Suppressor macrophage treated with lipopolysaccharide for 1 hour (primary cell): Measurements from ENCODE around the gene ALCAM.

Experiments
- DNase-seq, 3 donors: peaks; one replicate each; pipeline ENCODE4 v3.0.0-alpha.2; 2020 to 2022

ALCAM gene

DNA sequence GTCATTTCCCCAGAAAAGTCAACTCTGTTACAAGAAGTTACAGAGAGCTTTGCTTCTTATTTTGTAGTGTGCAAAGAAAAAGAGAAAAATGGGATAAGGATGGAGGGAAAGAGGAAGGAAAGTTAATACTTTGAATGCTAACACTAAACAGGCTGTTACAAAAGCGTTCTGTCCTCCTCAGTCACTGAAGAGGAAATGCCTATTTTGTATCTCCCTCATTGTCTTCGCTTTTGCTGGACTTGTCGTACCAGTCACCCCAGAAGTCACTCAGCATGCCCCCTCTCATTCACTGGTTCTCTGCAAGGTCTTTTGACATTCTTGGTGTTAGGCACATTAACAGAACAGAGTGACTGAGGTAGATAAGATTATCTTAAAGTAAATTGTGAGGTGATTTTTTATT, 129.6 kb downstream of the ALCAM start:
- no peak for DNase-seq

DNA sequence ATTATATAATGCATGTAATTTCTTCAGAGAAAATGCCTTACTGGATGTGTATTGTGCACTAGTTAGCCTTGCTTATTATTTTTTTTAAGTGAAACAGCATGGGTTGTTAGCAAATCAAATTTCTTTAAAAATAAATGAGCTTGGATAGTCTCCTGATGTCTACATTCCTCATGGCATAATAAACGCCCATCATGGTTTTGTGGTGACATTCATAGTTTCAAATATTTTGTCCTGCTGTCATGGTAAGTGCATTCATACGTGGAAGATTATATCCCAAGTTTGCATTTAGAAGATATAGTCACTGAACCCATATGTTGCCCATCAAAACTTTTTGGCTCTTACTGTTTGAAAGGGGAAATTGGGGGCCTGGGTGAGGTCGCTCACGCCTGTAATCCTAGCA, 130.7 kb downstream of the ALCAM start:
- DNase-seq = no peak

GRCh38 chr3:105499961-105500360, 133.3 kb downstream of the ALCAM start:
- peak in 2 of 3 donors; percentile 65 to 71 for DNase-seq

GRCh38 chr3:105502333-105502732, 135.6 kb downstream of the ALCAM start:
- no peak for DNase-seq

- DNase-seq = no peak
Measured at GRCh38 chr3:105503191-105503593, 136.5 kb downstream of the ALCAM start.

DNA sequence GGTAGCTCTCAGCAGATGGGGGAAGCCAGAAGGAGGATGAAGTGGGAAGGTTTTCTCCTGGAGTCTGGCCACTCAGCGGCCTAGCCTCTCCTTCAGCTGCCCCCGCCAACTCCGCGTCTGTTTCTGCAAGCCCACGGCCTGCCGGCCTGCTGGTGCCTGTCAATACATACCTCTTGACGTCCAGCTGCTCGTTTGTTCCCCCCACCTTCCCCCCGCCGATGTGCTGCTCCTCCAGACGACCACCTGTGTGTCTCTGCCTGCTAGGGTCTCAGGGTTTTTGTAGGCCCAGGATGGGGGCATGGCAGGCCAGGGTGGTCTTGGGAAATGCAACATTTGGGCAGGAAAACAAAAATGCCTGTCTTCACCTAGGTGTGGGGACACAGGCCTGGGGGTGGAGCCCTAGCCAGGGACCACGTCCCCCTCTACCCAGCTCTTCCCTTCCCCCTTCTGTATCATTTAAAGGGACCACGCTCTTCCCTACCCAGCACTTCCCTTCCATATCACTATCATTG, 137.8 kb downstream of the ALCAM start:
- DNase-seq = no peak

GRCh38 chr3:105505170-105505569, 138.5 kb downstream of the ALCAM start:
- DNase-seq = peak; percentile 73 to 78 (median 77)

DNA sequence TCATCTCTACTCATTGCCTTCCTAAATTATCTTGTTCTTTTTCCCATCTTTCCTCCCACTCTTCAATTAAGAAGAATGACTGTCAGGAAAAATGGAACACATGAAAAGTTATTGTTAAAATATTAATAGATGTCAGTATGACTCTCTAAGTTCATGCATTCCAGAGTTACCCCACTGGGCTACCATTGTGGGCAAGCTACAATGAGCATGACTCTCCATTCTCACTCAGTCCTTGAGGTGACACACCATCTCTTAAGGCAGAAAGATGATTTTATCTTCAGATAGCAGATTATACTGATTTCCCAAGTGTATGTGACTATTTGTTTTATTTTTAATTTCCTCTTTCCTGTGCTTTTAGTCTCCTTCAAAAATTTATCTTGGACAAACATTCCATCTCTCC, 144.3 kb downstream of the ALCAM start:
- DNase-seq = no peak

DNA sequence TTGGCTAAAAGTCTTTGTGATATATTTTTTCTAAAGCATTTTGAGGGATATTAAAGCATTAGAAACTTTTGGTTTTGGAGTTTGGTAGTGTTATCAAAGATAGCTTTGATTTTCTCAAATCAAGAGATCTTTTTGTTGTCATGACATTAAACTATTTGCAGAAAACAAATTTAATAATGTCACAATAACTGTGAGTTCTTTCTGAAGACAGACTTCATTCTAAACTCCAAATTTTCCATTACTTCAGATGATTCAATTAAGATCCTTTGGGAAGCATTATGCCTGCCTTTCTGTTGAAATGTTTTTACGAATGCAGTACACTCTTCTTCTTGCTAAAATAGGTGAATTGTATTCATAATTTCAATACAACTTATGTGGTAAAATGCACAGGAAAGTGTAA, 145.4 kb downstream of the ALCAM start:
- no peak for DNase-seq

GRCh38 chr3:105513042-105513441, 146.3 kb downstream of the ALCAM start:
- DNase-seq = no peak

DNA sequence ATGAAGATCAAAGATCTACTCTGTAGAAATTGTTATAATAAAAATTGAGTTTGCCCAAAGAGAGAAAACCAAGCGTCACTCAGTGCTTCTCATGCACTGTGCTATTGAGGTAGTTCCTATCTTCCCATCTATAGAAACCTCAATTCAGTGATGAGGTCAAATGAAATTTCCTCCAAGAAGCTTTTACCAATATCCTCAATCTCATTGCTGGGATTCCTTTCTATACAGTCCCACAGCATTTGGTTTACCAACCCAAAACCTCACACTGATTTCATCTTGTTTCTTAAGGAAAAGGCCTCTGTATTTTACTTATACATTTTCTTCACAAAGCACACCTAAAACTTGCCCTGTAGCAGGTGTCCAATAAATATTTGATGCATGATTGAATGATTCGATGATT, 147.2 kb downstream of the ALCAM start:
- no peak for DNase-seq

- peak in 2 of 3 donors; percentile 53 to 54 for DNase-seq
Measured at GRCh38 chr3:105515372-105515771, 148.7 kb downstream of the ALCAM start.

GRCh38 chr3:105516972-105517371, 150.3 kb downstream of the ALCAM start:
- no peak for DNase-seq

DNA sequence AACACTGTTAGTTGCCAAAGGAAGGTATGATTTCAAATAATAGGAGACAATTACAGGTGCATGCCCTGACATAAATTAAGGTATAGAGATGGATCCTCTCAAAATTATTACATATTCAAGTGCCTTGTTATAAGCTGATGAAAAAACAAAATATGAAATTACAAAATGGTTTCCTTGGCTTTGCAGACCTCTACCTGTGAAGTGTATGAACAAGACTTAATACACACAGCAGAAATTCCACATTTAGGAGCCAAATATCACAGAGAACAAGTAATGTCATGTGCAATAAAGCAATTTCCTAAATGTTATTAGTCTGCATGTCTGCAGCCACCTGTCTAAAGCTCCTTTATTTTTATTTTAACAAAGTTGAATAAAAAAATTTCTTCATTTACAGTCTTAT, 151.5 kb downstream of the ALCAM start:
- no peak for DNase-seq

DNA sequence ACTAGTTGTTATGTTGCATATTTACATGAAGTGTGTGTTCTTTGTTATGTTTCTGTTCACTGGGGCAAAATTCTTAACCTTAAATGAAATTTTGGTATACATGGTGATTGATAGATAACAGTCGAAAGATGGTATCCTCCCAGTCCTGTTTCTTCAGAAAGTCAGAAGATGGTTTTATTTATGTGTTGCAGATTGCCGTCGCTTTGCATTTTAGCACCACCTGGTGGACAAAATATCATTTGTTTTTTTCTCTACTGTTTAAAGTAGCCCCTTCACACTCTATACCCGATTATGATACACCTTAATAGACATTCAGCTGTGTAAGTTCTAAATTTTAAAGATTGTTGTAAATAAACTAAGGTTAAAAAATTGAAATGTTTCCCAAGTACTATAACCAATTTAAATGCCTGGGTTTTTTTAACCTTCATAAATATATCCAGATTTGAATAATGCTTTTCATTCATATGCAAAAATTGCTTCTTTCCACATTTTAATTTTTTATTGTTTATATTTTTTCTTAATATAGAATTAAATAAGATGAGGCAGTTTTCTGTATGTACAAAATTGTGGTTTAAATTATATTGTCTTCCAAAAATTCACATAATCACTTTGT, 152.2 kb downstream of the ALCAM start:
- peak; percentile 65 to 84 (median 73) for DNase-seq

DNA sequence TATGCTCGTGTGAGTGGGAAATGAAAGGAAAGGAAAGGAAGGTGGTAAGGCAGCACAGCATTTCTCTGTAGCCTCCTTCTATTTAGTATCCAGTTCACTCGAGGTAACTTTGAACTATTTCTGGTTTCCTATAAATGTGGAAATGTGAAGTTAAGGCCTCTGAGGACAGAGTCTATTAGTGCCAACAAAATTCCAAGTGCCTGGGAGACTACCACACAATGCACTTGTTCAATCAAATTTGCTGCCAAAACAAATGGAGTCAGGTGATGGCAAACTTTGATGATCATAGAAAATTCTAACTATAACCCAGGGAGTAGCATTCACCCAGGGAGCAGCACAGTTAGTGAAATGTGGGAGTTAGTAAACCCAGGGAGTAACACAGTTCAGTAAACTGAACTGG, 155.1 kb downstream of the ALCAM start:
- no peak for DNase-seq

DNA sequence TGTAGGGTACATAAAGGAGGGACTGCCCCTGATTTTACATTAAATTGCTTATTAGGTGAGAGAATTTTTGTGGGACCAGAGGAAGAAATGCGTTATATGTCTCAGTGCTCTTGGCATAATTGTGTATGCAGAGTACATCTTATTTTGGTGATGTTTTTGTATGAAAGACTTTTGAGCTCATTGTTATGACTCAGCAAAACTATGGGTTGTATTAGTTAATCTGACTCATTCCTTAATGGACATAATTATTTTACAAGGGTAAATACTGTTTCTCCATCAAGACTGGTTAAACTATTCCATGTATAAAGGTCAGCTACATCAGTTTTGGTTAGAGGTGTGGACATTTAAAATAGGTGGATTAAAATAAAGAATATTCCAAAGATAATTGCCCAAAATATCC, 156.8 kb downstream of the ALCAM start:
- DNase-seq = no peak

DNA sequence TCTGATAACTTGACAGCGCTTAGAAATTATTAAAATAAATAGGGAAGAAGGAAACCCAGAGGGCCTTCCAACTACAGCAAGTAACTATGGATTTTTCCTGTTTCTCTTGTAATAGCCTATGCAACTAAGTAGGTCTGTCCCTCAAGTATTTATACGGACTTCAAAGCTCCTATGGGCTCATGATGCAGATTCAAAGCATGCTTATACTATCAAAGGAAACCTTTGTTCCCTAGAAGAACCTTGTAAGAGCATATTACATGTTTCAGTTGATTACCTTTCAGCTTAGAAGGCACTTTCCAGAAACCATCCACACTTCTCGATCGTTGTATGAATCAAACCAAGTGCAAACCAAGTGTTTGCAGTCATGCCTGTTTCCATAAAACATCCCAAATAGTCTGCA, 158.8 kb downstream of the ALCAM start:
- no peak for DNase-seq

DNA sequence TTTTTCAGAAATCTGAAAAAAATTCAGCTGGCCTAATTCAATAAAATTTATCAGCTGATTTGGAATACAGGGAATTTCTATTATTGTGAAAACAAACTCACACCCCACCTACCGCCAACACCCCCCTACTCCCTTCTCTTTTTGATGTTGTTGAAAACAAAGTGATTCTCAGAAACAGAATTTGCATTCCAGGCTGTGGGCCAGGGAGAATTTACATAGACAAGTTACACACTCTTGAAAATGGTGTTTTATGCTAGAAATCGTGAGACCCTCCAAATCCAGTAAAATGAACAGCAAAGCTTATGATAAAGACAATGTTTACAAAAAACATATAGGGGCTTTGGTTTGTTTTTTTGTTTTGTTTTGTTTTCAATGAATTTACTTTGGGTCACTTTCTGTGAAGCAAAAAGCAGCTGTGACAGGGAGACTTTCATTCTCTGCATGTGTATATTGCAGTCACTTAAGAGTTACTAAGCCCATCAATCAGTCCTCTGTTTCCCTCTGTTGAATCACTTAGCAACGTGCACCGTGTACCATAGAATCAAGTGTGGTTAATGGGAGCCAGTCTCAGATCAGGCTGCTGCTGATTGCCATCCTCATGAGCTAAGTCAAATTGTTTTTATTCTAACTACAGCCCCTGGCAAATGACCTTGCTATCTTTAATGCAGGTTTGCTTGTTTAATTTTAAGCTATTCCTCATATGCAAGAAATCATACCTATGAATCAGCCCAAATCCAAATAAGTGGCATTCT, 159.8 kb downstream of the ALCAM start:
- DNase-seq = no peak

DNA sequence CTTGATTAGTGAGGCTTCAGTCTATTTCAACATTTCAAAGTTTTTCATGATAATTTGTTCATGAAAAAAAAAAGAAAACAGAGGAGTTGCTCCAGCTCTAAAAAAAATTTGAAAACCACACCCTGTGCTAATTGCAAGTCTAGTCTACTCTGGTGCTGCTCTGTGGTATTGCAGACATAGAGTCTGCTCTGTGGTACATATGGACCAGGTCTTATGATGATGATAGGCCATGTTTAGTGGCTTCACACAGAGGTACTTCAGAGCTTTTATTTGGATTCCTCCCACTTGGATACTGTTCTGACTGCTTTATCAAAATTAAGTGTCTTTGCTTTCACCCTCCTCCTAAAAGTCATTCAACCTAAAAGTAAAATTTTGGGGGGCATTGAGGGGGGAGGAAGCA, 160.8 kb downstream of the ALCAM start:
- no peak for DNase-seq

DNA sequence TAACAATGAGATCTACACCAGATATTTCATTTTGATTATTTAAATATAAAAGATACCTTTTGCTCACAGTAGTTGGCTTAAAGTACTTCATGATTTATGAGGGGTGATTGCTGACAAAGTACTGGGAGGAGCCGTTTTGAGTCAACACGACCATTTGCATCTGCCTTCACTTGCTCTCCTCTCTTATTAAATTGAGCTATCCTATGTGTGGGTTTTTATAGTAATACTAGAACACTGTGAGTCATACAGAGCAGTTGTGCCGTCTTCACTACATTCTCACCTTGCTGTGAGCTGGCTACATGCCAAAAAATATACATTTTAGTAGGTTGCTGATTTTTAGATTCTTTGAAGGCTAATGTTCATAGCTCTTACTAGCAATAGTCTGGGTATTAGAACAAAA, 161.2 kb downstream of the ALCAM start:
- no peak for DNase-seq

GRCh38 chr3:105528955-105529354, 162.2 kb downstream of the ALCAM start:
- no peak for DNase-seq

GRCh38 chr3:105529456-105529855, 162.7 kb downstream of the ALCAM start:
- no peak for DNase-seq

DNA sequence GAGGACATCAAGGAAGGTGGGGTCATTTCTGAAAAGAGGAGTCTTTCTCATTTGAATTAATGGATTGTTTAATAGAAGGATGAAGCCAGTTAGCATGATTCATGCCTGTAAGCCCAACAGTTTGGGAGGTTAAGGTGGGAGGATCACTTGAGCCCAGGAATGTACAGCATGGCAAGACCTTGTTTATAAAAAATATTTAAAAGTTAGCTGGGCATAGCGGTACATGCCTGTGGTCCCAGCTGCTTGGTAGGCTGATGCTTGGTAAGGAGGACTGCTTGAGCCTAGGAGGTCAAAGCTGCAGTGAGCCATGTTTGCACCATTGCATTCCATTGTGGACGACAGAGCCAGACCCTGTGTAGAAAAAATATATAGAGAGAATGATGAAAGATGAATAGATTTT, 165.5 kb downstream of the ALCAM start:
- DNase-seq = no peak

- no peak for DNase-seq
Measured at GRCh38 chr3:105533960-105534359, 167.3 kb downstream of the ALCAM start.
